ENCODE results near the gene RBAK. TPM values are rescaled to one million over a fixed set of nuclear protein-coding genes. Genes with fewer than 3 reads are reported as not detected.

The RBAK gene
- total RNA-seq, 1 donor from 2014 or later, result 5.9 TPM

GRCh38 chr7:5116359-5116758 is 70.7 kb downstream of the RBAK start:
- no peak overlapping the region for H3K4me3 ChIP-seq (ENCODE audit: low read depth, low read length)
- TF ChIP-seq, protein P1, sequence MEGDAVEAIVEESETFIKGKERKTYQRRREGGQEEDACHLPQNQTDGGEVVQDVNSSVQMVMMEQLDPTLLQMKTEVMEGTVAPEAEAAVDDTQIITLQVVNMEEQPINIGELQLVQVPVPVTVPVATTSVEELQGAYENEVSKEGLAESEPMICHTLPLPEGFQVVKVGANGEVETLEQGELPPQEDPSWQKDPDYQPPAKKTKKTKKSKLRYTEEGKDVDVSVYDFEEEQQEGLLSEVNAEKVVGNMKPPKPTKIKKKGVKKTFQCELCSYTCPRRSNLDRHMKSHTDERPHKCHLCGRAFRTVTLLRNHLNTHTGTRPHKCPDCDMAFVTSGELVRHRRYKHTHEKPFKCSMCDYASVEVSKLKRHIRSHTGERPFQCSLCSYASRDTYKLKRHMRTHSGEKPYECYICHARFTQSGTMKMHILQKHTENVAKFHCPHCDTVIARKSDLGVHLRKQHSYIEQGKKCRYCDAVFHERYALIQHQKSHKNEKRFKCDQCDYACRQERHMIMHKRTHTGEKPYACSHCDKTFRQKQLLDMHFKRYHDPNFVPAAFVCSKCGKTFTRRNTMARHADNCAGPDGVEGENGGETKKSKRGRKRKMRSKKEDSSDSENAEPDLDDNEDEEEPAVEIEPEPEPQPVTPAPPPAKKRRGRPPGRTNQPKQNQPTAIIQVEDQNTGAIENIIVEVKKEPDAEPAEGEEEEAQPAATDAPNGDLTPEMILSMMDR (conservative IDR thresholded peaks at IDR 0.05; ENCODE audit: low read depth, low read length), result no peak
- DNase-seq (ENCODE audit: low read depth), result no peak

GRCh38 chr7:5117095-5117970 is 71.7 kb downstream of the RBAK start:
- TF ChIP-seq, protein P1 (conservative IDR thresholded peaks at IDR 0.05; ENCODE audit: low read depth, low read length), result no peak
- no peak overlapping the region for H3K4me3 ChIP-seq (ENCODE audit: low read depth, low read length)
- DNase-seq (ENCODE audit: low read depth), result no peak

Other genes starting within 250 kb of the RBAK start
- gene PAPOLB, start 183.8 kb upstream of the RBAK start, total RNA-seq, result 0.07 TPM in 1 of 2 replicates, not detected in the other
- 1.2 and 2.4 TPM in 2 replicates for gene RADIL, start 162.1 kb upstream of the RBAK start, total RNA-seq
- not detected in 2 replicates for gene MMD2, start 86.7 kb upstream of the RBAK start, total RNA-seq
- 55.9 and 63.9 TPM in 2 replicates for gene WIPI2, start 144.4 kb downstream of the RBAK start, total RNA-seq
- 2.3 and 8.2 TPM in 2 replicates for gene SLC29A4, start 237.1 kb downstream of the RBAK start, total RNA-seq